Prostate gland (tissue), 2 donors: ENCODE data around the gene HECW1. TPM values are rescaled to one million over a fixed set of nuclear protein-coding genes. Genes with fewer than 3 reads are reported as not detected.

Experiments used
- DNase-seq: peaks from one replicate; pipeline ENCODE4 v3.0.0-alpha.2; 2019; ENCODE audit warnings: low spot score
- H3K27ac ChIP-seq, 2 donors: fragments of 200-600 bp; sonication (generic); 2 replicates each; pipeline ENCODE4 v1.5.1; 2017 to 2019
- H3K27me3 ChIP-seq: fragments of 200-600 bp; sonication (generic); replicated peaks from 2 replicates; pipeline ENCODE4 v1.5.1; 2019; ENCODE audit not compliant: insufficient read depth
- H3K36me3 ChIP-seq, 2 donors: fragments of 200-600 bp; sonication (generic); 1 replicate in 1 of 2; 2 replicates in 1 of 2; pipeline versions ENCODE4 v1.5.1 to v1.8.1; 2017 to 2019
- H3K4me1 ChIP-seq: fragments of 200-600 bp; sonication (generic); replicated peaks from 2 replicates; pipeline ENCODE4 v1.5.1; 2019
- H3K4me3 ChIP-seq, 2 donors: fragments of 200-600 bp; sonication (generic); 2 replicates each; pipeline ENCODE4 v1.5.1; 2017 to 2019
- H3K9me3 ChIP-seq: fragments of 200-600 bp; sonication (generic); 2 replicates; pipeline ENCODE4 v1.5.1; 2017
- POLR2A ChIP-seq: fragments of 450-650 bp; IDR thresholded peaks from one replicate; pipeline ENCODE4 v1.6.1; 2016; ENCODE audit warnings: antibody characterized with exemption, mild to moderate bottlenecking
- POLR2AphosphoS5 ChIP-seq: sonication (generic); formaldehyde crosslinking; IDR thresholded peaks from one replicate; pipeline ENCODE4 v1.6.1; 2017; ENCODE audit warnings: antibody characterized with exemption
- WGBS: methylation state at CpG from one replicate; pipeline ENCODE4 v1.1.5; 2018; 5-methylcytosine and 5-hydroxymethylcytosine counted together
- intact Hi-C: fragments of 100-400 bp; cut with DNase I; formaldehyde crosslinking; loops from one replicate; pipeline ENCODE4 v1.14.2; 2022
- total RNA-seq, 2 donors: library from RNA; depleted of rRNA; stranded (reverse); fragments of >200 nt; gene quantifications; one replicate each; pipeline ENCODE4 v1.1.0, GENCODE V29; 2016
- TF ChIP-seq, protein P1 (sequence below), 4 experiments: fragments of 200-600 bp in 2 of 4; fragments of 450-650 bp in 2 of 4; sonication (generic) in 2 of 4; IDR thresholded peaks; 1 replicate in 3 of 4; 2 replicates in 1 of 4; pipeline ENCODE4 v1.5.1; 2016 to 2019; ENCODE audit warnings: antibody characterized with exemption in 4 of 4, mild to moderate bottlenecking in 2 of 4, moderate library complexity in 2 of 4

Gene HECW1
- total RNA-seq, 2 donors from 2014 or later: 1.4 to 10.3 TPM

DNA sequence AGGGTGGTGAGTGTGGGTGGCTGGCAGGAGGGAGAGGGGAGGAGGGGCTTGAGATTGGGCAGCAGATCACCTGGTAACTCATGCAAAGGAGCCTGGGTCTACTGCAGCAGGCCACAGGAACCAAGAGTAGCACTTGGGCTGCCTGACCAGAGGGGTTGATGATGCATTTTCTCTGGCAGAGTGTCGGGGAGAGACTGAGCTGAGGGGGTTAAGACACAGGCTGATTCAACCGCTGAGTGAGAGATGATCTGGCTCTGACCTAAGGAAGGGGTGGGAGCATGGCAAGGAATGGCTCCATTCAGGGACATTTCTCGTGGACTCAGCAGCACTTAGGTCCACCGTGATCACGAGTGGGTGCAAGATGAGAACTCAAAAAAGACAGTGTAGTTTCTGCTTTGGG lies 355.0 kb downstream of the HECW1 start:
- Histone ChIP-seq H3K36me3 (no peaks in the 10 kb centered on the region), H3K27me3 (no peaks in the 10 kb centered on the region), H3K27ac (no peak overlapping the region), H3K4me3 (no peak overlapping the region), H3K4me1 (no peaks in the 10 kb centered on the region), H3K9me3 (no peaks in the 10 kb centered on the region)
- DNase-seq: no peak
- intact Hi-C loops: no loop called here
- no peak for TF ChIP-seq POLR2AphosphoS5
- TF ChIP-seq, protein P1, sequence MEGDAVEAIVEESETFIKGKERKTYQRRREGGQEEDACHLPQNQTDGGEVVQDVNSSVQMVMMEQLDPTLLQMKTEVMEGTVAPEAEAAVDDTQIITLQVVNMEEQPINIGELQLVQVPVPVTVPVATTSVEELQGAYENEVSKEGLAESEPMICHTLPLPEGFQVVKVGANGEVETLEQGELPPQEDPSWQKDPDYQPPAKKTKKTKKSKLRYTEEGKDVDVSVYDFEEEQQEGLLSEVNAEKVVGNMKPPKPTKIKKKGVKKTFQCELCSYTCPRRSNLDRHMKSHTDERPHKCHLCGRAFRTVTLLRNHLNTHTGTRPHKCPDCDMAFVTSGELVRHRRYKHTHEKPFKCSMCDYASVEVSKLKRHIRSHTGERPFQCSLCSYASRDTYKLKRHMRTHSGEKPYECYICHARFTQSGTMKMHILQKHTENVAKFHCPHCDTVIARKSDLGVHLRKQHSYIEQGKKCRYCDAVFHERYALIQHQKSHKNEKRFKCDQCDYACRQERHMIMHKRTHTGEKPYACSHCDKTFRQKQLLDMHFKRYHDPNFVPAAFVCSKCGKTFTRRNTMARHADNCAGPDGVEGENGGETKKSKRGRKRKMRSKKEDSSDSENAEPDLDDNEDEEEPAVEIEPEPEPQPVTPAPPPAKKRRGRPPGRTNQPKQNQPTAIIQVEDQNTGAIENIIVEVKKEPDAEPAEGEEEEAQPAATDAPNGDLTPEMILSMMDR (IDR thresholded peaks at IDR 0.05): no peak
- 81% methylated on average over 5 of the region's 5 CpGs for WGBS

DNA sequence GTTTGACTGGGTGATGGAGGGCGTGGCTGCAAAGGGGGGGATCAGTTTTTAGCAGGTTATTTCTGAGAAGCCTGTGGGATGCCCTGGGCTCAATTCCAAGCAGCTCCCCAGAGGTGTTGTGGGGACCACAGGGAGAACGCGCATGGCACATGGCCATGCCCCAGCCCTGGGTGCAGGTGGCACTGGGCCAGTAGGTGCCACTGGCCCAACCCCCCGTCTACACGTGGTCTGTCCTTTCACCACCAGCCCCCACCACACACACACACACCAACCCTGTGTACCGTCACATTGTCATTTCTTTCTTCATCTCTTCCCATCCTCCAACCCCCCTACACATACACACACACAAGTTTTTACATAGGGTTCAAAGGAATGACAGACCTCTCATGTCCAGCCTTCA lies 355.4 kb downstream of the HECW1 start:
- WGBS: 90% methylated on average over 6 of the region's 6 CpGs
- no peaks in the 10 kb centered on the region for H3K9me3 ChIP-seq
- no peak for TF ChIP-seq POLR2AphosphoS5
- TF ChIP-seq POLR2A: no peak
- TF ChIP-seq, protein P1 (IDR thresholded peaks at IDR 0.05): no peak
- H3K4me1 ChIP-seq: no peaks in the 10 kb centered on the region
- no peak for DNase-seq
- H3K27ac ChIP-seq: no peak overlapping the region
- intact Hi-C loops: no loop called here
- no peaks in the 10 kb centered on the region for H3K27me3 ChIP-seq
- H3K4me3 ChIP-seq: no peak overlapping the region
- H3K36me3 ChIP-seq: no peaks in the 10 kb centered on the region

DNA sequence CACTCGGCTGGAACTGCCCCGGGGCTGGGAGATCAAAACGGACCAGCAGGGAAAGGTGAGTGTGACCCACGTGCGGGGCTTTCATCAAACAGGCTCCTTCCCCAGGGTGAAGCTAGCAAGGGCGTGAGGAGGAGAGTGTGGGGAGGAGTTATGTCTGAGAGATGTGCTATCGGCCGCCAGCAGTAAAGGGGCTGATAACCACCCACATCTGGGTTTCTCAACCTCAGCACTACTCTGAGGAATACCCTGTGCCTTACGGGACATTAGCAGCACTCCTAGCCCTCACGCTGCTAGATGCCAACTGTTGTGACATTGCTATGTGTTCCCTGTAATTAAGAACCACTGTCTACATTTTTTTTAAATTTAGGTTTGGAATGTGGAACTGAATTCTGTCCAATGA lies 356.6 kb downstream of the HECW1 start:
- TF ChIP-seq POLR2A: no peak
- TF ChIP-seq, protein P1 (IDR thresholded peaks at IDR 0.05): no peak
- TF ChIP-seq POLR2AphosphoS5: no peak
- no peak for DNase-seq
- no peak overlapping the region for H3K27ac ChIP-seq
- intact Hi-C loops: no loop called here
- H3K4me3 ChIP-seq: no peak overlapping the region
- WGBS: 90% methylated on average over 10 of the region's 10 CpGs
- H3K27me3 ChIP-seq: no peaks in the 10 kb centered on the region
- no peaks in the 10 kb centered on the region for H3K36me3 ChIP-seq
- no peaks in the 10 kb centered on the region for H3K4me1 ChIP-seq
- H3K9me3 ChIP-seq: no peaks in the 10 kb centered on the region

DNA sequence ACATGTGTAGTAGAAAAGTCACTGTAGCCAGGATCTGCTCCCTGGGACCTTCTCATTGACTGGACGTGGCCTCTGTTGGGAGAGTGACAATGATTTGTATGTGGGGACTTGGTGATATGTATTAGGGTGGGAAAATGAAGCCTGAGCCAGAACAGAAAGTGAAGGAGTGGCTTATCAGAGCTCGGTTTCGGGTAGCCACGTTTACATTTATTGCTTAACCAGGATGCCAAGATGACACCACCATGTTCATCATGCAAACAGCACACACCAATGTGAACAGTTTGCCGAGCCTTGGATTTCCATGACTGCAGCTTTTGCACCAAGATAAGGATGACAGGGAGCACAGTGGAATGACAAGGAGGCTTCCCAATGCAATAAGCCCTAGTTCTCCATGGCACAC lies 357.7 kb downstream of the HECW1 start:
- 82% methylated on average over 5 of the region's 5 CpGs for WGBS
- intact Hi-C loops: no loop called here

DNA sequence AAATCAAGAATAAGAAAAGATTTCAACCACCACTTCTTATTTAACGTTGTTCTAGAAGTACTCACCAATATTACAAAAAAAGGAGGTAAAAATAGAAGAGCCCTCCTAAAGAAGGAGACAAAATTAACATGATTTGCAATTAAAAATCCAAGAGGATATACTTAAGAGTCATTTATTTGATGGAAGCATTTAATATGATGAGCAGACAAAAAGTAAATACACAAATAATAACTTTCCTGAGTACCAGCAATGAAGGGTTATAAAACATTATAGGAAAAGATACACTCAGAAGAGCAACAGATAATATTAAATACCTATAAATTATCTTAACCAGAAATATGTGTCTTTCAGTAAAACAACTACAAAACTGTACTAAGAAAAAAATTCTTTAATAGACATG lies 363.5 kb downstream of the HECW1 start:
- 76% methylated on average over 1 of the region's 1 CpG for WGBS

More for the DNA sequence above, 357.7 kb downstream of the HECW1 start:
- no peaks in the 10 kb centered on the region for H3K9me3 ChIP-seq
- no peak overlapping the region for H3K27ac ChIP-seq
- DNase-seq: no peak
- no peak overlapping the region for H3K4me3 ChIP-seq
- no peaks in the 10 kb centered on the region for H3K27me3 ChIP-seq
- no peaks in the 10 kb centered on the region for H3K36me3 ChIP-seq
- TF ChIP-seq POLR2A: no peak
- TF ChIP-seq, protein P1 (IDR thresholded peaks at IDR 0.05): no peak
- TF ChIP-seq POLR2AphosphoS5: no peak
- H3K4me1 ChIP-seq: no peaks in the 10 kb centered on the region

More for the DNA sequence above, 363.5 kb downstream of the HECW1 start:
- Histone ChIP-seq H3K4me1 (no peaks in the 10 kb centered on the region), H3K9me3 (no peaks in the 10 kb centered on the region), H3K4me3 (no peak overlapping the region), H3K36me3 (no peaks in the 10 kb centered on the region), H3K27ac (no peak overlapping the region), H3K27me3 (no peaks in the 10 kb centered on the region)
- TF ChIP-seq, protein P1 (IDR thresholded peaks at IDR 0.05): no peak
- no peak for TF ChIP-seq POLR2AphosphoS5
- no peak for TF ChIP-seq POLR2A
- DNase-seq: no peak
- intact Hi-C loops: no loop called here
